ENCODE data around the gene MYO7B.

DNA sequence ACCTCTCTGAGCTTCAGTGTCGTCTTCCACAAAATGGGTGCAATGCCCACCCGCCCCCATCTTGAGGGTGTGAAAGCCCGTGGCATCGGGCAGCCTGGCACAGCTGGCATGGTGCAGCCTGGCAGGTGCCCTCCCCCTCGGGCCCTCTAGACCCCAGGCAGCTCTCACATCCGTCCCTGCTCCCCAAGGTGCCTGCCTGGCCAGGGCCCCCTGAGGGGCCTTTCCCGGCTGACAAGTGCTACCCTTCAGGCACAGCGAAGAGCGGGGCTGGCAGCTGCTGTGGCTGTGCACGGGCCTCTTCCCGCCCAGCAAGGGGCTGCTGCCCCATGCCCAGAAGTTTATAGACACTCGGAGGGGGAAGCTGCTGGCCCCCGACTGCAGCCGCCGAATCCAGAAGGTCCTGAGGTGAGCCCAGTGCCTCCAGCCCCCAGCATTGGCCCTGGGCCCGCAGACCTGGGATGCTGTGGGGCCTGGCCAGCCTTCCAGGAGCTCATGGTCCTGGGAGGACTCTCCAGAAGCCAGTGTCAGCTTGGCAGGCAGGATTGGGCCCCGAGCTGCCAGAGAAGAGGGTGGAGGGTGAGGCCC, 96.6 kb downstream of the MYO7B start:
- TF ChIP-seq RCOR1 (IDR thresholded peaks at IDR 0.05; ENCODE audit: borderline replicate concordance in 1 of 2, low read depth in 2 of 2, low read length in 2 of 2) (no peak), ZNF133 (CRISPR knock-in tag; IDR thresholded peaks at IDR 0.05) (no peak), GATAD2A (IDR thresholded peaks at IDR 0.05) (no peak)
- TF ChIP-seq, protein P1, sequence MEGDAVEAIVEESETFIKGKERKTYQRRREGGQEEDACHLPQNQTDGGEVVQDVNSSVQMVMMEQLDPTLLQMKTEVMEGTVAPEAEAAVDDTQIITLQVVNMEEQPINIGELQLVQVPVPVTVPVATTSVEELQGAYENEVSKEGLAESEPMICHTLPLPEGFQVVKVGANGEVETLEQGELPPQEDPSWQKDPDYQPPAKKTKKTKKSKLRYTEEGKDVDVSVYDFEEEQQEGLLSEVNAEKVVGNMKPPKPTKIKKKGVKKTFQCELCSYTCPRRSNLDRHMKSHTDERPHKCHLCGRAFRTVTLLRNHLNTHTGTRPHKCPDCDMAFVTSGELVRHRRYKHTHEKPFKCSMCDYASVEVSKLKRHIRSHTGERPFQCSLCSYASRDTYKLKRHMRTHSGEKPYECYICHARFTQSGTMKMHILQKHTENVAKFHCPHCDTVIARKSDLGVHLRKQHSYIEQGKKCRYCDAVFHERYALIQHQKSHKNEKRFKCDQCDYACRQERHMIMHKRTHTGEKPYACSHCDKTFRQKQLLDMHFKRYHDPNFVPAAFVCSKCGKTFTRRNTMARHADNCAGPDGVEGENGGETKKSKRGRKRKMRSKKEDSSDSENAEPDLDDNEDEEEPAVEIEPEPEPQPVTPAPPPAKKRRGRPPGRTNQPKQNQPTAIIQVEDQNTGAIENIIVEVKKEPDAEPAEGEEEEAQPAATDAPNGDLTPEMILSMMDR (IDR thresholded peaks at IDR 0.05 in 2 of 3, conservative IDR thresholded peaks at IDR 0.05 in 1 of 3; ENCODE audit: insufficient read depth in 2 of 3, low read depth in 1 of 3, low read length in 3 of 3) = no peak
- TF ChIP-seq, protein P2, sequence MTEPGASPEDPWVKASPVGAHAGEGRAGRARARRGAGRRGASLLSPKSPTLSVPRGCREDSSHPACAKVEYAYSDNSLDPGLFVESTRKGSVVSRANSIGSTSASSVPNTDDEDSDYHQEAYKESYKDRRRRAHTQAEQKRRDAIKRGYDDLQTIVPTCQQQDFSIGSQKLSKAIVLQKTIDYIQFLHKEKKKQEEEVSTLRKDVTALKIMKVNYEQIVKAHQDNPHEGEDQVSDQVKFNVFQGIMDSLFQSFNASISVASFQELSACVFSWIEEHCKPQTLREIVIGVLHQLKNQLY (CRISPR knock-in tag; conservative IDR thresholded peaks at IDR 0.05) = no peak

Measured in K562 (cell line).